GM19455 (cell line): ENCODE measurements around the gene SHROOM1.

Source experiments
- ATAC-seq: cut with Tn5 transposase; IDR thresholded peaks from one replicate; pipeline ENCODE4 v1.9.1; 2021; ENCODE audit not compliant: unreplicated experiment

SHROOM1 gene

DNA sequence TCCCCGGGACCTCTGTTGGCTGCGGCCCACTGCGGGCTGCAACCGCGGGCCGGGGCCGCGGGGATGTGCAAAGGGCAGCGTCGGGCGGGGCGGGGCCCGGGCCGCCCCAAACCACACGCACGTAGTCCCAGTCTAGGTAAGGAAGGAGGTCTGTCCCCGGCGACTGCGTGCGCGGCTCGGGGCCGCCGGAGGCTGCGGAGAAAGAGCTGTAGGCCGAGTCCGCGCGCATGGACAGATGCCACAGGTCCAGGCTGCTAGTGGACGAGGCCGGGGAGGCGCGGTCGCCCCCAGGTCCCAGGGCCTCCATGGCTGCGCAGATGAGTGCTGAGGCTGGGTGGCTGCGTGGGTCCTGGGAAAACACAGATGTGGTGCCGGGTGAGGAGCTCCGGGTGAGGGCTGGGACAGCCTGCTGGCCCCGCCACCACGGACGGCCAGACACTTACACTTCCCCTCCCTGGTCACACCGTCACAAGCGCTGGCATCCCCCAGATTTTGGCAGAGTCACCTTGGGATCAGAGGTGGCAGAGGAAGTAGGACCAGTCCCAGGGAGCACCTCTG is 4.5 kb downstream of the SHROOM1 start:
- no peak for ATAC-seq

DNA sequence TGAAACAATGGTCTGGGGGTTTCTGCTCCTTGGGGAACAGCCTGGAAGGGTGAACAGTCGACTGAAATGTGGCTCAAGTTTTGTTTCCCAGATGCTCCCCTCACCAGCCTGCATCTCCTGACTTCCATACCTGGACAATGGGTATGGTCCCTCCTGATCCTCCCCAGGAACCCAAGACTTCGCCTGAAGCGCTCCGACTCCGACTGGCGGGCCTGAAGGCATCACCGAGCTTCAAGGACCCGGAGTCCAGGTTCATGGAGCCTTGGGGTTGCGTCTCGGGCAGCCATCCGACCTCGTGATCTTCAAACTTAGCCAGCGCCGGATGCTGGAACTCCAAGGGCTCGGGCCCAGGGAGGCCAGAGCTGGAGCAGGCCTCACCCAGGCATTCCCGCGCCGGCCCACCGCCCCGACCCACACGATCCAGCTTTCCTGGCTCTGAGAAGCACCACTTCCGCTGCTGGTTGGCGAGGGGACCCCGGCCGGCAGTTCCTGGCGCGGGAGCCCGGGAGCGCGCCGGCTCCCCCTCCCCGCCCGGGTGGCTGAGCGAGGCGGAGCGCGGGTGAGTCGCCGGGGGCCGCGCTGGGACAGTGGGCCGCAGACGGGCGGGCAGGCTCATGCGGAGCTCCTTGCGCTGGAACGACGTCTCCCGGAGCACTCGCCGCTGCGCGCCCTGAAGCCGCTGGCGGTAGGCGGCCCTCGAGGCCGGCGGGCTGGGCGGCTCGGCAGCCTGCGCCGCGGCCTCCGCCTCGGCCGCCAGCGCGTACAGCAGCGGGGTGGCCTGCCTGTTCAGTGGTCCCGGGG is 5.2 kb downstream of the SHROOM1 start:
- ATAC-seq: no peak

DNA sequence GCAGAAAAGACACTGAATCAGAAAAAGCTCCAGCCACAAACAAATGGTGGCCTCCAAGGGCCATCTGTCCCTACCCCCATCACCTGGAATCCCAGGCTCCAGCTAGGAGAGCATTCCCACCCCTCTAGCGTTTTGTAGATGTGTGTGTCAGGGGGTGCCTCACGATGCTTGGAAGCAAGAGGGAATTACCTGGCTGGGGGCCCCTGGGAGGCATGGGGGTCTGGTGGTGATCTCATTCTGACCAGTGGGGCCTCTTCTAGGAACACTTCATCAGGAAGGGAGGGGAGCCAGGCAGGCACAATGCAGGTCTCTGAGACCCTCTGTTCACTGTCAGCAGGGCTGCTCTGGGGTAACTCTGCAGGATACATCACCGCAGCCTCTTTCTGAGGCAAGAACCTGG is 6.0 kb downstream of the SHROOM1 start:
- no peak for ATAC-seq

DNA sequence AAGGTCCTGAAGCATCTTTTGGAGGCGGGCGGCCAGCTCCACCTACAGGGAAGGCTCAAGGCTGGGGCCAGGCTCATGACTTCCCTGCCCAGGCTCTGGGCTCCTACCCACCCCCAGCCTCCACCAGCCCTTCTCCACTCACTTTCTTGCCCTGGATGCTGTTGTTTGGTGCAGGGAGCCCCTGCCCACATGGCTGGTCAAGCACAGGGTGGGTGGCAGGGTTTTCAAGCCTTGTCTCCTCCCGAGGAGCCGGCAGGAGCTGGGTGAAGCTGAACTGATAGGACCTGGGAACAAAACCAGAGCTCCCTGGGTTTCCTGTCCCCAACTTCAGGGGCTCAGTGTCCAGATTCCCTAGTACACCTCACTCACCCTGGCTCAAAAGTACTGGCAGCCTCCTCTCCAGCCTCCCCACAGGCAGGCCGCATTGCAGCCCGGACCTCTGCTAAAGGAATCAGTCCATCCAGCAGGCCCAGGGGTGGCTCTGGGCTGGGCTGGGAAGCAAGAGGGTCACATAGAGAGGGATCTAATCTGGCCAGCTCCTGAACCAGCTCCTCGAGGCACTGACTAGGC is 6.9 kb downstream of the SHROOM1 start:
- ATAC-seq: no peak

DNA sequence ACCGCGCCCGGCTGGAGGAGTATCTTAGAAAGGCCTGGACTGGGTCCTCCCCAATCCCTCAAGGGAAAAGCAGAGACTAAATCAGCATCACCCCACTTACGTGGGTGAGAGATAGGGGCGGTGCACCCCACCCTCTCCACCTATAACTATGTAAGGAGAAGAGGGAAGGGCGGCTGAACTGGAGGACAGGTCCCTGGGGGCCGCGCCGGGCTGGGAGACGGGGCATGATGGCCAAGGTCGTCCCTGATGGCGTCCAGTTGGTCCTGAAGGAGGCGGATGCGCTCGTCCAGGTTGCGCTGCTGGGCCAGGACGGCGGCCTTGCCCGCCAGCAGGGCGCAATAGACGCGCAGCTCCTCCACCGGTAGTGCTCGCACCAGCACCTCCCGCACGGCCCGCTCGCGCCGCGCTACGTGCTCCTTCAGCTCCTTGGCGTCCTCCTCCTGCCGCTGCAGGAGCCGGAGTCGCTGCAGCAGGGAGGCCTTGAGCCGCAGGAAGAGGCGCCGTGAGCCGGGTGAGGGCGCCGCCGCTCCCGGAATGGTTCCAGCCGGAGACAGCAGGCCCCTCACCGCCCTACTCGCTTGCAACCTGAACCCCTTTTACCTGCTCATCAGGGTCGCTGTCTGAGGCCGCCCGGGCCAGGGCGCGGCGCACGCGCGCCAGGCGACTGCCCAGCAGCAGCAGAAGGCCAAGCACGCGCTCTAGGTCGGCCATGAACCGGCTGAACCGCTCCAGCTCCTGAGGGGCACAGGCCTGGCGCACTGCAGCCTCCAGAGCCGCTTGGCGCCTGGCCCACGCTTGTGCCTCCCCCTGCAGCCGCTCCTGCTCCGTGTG is 7.6 kb downstream of the SHROOM1 start:
- no peak for ATAC-seq

DNA sequence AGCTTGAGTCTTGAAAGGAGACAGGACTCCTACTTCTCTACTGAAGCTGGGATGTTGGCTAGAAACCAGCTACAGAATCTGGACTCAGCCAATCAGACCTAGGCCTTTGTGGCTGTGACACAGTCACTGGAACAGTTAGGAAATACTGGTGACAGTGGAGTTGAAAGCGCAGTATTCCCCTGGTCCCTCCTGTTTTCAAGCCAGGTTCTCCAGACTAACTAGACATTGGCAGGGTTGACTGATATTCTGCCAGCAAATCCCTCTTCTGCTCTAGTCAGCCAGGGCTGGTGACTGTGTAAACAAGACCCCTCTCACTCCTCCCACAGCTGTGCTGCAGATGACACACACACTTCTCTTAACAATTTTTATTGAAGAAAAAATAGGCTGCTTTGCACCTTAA is 8.7 kb downstream of the SHROOM1 start:
- ATAC-seq: no peak

DNA sequence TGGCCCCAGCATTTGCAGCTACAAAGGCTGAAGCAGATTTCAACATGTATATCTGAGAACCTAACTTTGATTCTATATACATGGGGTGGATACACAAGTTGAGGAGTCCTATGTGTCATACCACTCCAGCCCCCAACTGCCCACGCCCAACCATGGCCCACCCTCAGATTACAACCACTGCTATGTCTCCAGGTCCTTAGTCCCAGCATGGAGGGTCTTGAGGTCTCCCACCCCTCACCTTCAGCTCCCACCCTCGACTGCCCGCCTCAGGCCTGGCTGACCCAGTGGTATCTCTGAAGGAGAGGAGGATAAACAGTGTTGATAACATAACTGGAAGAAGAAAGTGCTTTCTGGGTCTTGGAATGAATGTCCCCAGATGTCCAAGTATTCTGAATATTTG is 9.1 kb downstream of the SHROOM1 start:
- no peak for ATAC-seq

DNA sequence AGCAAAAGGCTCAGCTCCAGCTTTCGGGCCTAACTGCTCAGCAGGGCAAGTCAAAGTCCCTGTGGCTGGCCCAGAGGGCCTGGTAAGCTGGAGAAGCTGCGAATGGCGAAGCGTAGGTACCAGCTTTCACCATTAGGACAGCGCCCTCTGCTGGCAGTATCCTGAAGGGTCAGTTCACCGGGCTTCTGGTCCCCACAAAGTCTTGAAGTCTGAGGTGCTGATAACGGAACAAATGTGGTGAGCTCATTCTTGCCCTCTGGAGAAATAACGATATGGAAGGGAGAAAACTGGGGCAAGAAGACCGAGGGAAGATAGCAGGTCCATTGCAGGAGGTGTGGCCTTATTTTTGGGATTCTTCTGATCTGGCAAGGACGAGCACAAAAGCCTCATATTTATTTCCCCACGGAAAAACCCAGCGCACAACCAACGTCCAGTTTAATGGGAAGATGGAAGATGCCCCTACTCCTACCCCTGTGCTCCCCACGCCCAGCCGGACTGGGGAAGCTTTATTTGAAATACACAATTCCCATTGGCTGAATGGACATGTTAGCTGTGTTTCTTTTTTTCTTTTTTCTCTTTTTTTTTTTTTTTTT is 10.2 kb downstream of the SHROOM1 start:
- ATAC-seq: peak; percentile 66

DNA sequence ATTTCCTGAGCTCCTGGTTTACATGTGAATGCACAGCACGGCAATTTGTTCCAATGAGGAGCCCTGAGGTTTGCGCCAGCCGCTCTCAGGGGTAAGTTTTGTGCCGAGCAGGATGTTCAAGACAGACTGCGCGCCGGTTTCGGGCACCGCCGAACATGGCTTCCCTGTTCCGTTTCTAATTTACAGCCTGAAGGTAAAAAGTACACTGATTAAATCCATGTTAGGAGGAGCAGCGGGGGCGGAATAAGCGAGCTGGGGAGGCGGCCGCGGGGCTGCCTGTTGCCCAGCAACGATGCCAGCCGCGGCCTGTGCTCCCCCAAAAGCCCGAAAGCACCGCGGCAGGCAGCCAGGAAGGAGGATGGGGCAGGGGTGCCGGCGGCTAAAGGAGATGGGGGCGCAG is 11.0 kb downstream of the SHROOM1 start:
- ATAC-seq: no peak

DNA sequence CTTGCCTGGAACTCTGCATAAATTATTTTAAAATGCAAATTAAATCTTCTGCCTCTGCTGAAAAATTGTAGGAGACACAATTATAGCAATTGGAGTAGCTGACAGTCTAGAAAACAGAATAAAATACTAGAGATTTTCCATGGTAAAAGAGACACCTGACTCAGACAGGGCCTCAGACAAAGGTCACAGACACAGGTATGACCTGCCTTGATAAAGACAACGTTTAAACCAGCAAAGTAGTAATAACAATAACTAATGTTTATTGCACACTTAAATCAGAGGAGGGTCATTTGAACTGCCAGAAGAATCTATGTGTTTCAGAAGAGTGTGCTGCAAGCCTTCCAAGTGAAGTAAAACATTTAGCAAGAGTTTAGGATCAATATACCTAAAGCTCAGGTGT is 13.4 kb downstream of the SHROOM1 start:
- no peak for ATAC-seq

DNA sequence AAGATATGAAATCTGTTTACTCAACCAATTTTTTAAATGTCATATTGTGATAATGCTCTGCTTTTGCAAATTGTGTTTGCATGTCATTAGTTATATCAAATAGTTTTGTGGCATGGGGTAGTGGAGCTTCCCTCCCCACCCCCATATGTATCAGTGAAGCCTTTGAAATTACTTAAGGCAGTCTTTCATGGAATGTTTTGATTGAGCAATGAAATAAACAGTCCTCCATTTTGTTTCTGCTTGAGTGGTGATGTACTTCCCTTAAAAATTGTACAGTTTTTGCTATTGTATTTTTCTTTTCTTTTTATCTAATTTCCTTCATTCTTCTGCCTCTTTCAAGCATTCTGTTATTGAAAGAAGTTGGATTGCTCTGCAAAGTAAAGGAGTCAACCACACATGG is 13.9 kb downstream of the SHROOM1 start:
- no peak for ATAC-seq

DNA sequence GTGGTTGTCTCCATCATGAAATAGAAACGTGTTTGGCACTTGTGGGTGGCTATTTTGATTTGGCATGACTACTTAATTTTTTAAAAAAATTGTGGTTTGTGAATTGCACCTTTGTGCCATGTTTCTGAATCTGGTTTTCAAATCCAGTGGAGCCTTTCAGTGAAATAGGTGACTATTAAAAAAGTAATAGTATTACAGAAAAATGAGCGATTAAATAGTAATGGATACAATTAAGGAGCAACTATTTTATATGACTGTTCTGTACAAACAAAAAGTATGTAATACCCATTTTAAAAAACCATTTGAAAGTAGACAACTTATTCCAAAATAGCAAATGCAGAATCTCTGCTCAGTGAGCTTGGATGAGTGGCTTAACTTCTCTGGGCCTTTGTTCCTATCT is 14.4 kb downstream of the SHROOM1 start:
- ATAC-seq: no peak

DNA sequence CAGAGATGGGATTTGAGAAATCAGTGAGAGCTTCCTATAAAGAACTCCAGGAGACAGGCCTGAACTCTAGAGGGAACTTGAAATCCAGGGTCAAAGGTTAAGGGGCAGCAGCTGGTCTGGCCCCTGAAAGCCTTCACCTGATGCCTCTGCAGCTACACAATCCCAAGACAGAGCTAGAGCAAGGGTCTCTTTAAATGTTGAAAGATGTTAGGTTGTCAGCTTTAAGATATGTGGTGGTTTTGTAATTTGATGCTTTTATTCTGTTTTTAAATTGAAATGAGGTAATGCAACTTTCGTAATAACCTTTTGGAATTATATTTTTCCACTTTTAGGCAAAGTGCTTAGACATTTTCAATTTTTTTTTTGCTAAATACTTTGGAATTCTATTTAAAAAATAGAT is 15.0 kb downstream of the SHROOM1 start:
- no peak for ATAC-seq

DNA sequence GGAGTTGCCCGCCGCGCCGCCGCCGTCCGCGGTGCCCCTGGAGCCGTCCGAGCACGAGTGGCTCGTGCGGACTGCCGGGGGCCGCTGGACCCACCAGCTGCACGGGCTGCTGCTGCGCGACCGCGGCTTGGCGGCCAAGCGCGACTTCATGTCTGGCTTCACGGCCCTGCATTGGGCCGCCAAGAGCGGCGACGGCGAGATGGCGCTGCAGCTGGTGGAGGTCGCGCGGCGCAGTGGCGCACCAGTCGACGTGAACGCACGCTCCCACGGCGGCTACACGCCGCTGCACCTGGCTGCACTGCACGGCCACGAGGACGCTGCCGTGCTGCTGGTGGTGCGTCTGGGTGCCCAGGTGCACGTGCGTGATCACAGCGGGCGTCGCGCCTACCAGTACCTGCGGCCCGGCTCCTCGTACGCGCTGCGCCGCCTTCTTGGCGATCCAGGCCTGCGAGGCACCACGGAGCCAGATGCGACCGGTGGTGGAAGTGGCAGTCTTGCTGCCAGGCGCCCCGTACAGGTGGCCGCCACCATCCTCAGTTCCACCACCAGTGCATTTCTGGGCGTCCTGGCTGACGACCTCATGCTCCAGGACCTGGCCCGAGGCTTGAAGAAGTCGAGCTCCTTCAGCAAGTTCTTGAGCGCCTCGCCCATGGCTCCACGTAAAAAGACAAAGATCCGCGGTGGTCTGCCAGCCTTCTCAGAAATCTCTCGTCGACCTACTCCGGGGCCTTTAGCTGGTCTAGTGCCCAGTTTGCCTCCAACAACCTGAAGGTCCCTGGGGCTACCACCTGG is 15.7 kb downstream of the SHROOM1 start:
- no peak for ATAC-seq

DNA sequence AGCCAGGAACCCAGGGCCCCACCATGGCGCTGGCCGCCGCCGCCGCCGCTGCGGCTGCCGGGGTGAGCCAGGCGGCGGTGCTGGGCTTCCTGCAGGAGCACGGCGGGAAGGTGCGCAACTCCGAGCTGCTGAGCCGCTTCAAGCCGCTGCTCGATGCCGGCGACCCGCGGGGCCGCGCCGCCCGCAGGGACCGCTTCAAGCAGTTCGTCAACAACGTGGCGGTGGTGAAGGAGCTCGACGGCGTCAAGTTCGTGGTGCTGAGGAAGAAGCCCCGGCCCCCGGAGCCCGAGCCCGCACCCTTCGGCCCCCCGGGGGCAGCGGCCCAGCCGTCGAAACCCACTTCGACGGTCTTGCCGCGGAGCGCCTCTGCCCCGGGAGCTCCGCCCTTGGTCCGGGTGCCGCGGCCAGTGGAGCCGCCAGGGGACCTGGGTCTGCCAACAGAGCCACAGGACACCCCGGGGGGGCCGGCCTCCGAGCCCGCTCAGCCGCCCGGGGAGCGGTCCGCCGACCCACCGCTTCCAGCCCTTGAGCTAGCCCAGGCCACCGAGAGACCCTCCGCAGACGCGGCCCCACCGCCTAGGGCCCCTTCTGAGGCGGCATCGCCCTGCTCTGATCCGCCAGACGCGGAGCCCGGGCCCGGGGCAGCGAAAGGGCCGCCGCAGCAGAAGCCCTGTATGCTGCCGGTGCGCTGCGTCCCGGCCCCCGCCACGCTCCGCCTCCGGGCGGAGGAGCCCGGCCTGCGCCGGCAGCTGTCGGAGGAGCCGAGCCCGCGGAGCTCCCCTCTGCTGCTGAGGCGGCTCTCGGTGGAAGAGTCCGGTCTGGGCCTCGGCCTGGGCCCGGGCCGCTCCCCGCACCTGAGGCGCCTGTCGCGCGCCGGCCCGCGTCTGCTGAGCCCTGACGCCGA is 16.6 kb downstream of the SHROOM1 start:
- no peak for ATAC-seq

DNA sequence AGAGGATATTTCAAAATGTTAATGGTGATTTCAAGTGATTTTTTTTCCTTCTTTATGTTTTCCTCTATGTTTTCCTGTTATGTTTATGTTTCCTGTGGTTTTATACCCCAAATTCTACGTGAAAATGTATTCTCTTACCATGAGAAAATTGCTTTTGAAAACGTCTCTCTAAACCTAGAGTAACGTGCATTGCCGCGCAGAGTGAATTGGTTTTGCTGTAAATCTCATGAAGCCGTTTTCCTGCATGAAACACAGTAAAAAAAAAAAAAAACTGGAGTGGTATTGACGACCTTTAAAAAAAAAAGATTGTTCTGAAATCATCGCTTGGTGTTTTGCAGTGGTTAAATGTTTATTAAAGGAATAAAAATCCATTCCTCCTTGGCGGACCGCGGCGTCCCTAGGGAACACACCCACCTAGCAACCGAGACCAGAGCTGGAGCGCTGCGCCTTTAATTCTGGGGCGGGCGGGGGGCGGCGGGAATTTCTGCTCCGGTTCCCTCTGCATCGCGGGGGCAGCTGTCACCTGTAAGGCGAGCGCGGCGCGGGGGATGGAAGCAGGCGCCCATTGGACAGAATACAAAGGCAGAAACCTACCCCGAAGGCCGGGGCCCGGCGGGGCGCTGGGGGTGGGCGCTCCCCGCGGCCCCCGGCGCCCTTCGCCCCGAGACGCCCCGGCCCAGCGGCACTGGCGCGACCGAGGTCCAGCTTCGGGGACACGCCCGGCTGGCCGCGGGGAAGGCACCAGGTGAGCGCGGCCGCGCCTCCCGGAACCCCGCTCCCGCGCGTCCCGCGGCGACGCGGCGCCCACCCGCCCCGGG is 17.5 kb downstream of the SHROOM1 start, which contains the start of gene SOWAHA:
SOWAHA (plus strand) TSS at position 522 of the 818 bp plus-strand sequence. CDS start 320 bp downstream, outside the sequence.
- no peak for ATAC-seq

DNA sequence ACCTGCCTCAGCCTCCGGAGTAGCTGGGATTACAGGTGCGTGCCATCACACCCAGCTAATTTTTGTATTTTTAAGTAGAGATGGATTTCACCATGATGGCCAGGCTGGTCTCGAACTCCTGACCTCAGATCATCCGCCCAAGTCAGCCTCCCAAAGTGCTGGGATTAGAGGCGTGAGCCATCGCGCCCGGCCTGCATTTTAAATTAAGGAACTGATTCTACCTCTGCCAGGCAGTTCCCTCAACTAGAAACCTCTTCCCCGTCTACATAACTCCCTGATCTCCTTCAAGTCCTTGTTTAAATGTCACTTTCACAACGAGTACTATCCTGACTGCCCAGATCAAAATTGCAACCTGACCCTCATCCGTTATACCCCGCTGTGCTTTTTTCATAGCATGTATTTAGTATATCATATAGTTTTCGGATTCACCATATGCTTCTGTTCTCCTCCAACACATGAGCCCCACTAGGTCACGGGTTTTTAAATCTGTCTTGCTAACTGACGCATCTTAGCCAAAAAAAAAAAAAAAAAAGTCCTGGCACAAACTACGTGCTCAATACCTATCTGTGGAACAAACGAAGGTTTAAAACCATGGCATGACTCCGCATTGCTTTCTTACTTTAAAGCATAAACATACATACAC is 18.2 kb downstream of the SHROOM1 start:
- ATAC-seq: no peak

DNA sequence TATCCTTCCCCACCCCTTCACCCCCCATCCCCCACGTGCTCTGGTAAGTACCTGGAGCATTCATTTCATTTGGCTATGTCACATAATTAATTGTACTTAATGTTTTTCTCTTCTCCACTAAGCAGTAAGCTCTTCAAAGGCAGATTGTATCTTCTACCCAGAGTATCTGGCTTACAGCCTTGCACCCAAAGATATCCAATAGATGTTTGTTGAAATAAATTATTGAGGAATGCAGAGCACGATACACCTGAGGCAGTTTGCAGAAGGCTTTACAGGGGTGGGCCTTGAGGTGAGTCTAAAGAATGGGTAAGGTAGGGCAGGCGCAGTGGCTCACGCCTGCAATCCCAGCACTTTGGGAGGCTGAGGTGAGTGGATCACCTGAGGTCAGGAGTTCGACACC is 19.8 kb downstream of the SHROOM1 start:
- ATAC-seq: no peak
